HG03565 (cell line): ENCODE data around the gene SUPT7L.
A peak's percentile ranks its signal among the peaks of the same experiment; 100 is the strongest.
"Not testable (repeated sequence)": the region's sequence is repeated elsewhere in the genome, so short reads cannot be mapped to it uniquely, and the experiment has no call there.

ENCODE experiments used
- ATAC-seq: cut with Tn5 transposase; IDR thresholded peaks from one replicate; pipeline ENCODE4 v1.9.1; 2021; ENCODE audit warnings: mild to moderate bottlenecking, moderate library complexity; ENCODE audit not compliant: unreplicated experiment

SUPT7L gene

DNA sequence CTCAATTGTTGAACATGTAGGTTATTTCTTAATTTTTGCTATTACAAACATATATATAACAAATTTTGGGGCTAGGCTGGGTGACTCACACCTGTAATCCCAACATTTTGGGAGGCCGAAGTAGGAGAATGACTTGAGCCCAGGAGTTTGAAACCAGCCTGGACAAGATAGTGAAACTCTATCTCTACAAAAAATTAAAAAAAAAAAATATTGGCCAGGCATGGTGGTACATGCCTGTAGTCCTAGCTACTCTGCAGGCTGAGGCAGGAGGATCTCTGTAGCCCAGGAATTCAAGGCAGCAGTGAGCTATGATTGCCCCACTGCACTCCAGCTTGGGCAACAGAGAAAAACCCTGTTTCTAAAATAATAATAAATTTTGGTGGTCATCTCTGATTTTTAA, 23.8 kb upstream of the SUPT7L start:
- ATAC-seq = no peak

DNA sequence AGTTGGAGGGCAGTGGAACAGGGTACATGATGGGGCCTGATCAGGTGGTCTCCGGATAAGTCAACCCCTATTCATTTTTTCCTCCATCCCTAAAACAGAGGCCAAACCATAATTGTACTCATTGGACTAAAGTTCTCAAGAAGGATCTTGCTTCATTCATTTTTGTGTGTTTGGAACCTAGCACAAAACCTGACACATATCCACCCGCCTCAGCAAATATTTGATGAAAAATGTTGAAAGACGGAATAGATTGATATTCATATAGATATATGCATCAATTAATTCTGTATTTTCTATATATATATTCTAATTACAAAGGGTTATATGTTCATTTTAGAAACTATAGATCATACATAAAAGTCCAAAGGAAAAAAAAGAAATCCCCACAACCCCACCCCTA, 22.2 kb upstream of the SUPT7L start:
- no peak for ATAC-seq

- ATAC-seq = not testable (repeated sequence)
These were observed 21.6 kb upstream of the SUPT7L start for GRCh38 chr2:27685006-27685405.

- peak; percentile 59 for ATAC-seq
These were observed 20.1 kb upstream of the SUPT7L start for GRCh38 chr2:27683390-27684071.

GRCh38 chr2:27682334-27682771, 18.9 kb upstream of the SUPT7L start:
- not testable (repeated sequence) for ATAC-seq

- no peak for ATAC-seq
These were observed 18.4 kb upstream of the SUPT7L start for GRCh38 chr2:27681841-27682240.

GRCh38 chr2:27680571-27680970, 17.2 kb upstream of the SUPT7L start:
- no peak for ATAC-seq

DNA sequence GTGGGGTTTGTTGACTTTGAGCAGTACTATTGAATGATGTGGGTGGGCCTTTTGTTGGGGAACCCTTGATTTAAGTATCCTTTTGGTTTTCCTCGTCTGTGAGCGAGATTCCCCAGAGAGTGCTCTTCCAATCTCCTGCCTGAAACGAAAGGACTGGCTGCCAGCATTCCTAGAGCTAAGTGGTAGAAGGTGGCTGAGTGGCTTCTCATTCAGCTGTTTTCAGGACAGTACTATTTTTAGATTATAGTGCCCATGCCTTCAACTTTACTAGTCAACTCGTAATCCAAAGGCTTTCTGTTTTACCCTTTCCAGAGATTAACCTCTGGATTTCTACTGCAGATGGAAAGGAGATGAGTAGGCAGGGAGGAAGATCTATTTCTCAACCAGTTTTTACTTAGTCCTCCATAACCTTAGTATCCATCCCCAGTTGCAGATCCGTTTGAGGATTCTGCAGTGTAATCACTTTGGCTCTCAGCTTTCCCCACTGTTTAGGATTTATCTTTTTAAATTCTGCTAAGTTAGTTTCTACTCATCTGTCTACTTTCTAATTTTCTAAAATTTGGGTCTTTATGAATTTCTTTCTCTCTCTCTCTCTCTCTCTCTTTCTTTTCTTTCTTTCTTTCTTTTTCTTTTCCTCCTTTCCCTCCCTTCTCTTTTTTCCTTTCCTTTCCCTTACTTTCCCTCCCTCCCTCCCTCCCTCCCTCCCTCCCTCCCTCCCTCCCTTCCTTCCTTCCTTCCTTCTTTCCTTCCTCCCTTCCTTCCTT, 9.5 kb upstream of the SUPT7L start:
- ATAC-seq = no peak

- no peak for ATAC-seq
These were observed 7.8 kb upstream of the SUPT7L start for GRCh38 chr2:27671235-27671634.

DNA sequence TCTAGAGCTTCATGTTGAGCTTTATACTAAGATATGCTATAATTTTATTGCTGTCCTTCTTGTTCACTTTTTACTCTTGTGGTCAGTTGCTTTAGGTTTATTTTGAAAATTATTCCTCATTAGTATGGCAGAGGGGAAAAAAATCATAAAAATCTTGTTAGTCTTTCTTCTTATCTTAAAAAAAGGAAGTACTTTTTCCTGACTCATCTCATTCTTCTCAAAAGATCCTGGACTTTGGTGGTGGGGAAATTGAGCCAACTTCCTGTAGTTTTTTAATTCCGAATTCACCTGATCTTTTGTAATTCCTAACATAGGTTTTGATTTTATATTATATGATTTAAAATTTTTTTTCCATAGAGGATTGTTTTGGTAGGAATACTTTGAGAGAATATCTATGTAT, 4.0 kb upstream of the SUPT7L start:
- no peak for ATAC-seq

GRCh38 chr2:27664622-27665363, 1.4 kb upstream of the SUPT7L start:
- no peak for ATAC-seq

DNA sequence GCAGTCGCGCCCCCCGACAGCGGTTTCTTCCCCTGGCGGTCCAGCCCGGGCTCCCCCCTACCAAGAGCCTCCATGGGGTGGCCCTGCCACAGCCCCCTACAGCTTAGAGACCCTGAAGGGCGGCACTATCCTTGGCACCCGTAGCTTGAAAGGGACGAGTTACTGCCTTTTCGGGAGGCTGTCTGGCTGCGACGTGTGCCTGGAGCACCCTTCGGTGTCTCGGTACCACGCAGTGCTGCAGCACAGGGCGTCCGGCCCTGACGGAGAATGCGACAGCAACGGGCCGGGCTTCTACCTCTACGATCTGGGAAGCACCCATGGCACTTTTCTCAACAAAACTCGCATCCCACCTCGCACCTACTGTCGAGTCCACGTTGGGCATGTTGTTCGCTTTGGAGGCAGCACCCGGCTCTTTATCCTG, 750 bp upstream of the SUPT7L start:
- ATAC-seq = peak; percentile 13

GRCh38 chr2:27661371-27661770, 2.0 kb downstream of the SUPT7L start:
- no peak for ATAC-seq

DNA sequence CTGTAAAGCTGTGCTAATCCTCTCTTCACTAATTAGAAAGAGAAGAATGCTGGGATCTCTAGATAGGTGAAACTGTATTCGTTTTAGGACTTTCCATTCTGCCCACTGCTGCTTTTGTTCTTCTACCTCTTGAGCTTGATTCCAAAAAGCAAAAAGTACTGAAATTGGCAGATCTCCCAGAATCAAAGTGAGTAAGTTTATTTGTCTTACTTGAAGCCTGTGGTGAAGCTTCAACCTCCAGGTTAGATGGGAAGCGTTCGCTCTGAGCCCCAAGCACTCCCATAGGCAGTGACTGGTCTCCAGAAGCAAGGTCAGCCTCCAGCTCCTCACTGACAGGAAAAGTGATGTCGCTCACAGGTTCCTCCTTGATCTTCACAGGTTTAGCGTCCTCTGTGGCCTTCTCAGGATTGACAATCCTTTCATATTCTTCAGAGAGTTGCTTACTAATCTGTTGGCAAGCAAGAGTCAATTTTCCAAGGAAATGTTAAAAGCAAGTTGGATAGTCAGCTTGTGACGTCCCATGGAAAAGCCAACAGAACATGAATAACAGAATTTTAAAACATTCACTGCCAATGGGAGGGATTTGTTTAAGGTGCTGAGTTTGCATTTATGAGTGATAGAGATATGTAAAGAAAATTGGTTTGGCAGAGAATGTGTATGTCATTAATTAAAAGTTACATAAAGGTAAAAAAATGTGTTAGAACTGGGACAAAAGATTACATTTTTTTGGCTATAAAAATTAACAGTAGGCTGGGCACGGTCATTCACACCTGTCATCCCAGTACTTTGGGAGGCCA, 8.1 kb downstream of the SUPT7L start:
- no peak for ATAC-seq

DNA sequence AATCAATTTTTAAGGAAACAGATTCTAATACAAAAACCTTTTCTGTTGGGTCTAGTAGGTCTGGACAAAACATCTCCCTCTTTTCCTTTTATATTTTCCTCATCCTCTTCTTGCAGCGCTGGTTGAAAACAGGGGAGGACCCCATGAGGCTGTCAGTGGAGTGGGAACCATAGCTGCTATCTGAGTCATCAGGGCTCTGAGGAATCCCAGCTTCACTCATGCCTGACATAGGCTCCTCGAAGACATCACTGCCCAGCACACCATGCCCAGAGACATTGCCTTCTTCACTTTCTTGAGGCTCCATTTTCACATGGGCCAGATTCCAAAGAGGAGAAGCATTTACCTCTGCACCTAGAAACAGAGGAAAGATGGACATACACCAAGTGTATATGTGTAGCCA, 10.0 kb downstream of the SUPT7L start:
- no peak for ATAC-seq

DNA sequence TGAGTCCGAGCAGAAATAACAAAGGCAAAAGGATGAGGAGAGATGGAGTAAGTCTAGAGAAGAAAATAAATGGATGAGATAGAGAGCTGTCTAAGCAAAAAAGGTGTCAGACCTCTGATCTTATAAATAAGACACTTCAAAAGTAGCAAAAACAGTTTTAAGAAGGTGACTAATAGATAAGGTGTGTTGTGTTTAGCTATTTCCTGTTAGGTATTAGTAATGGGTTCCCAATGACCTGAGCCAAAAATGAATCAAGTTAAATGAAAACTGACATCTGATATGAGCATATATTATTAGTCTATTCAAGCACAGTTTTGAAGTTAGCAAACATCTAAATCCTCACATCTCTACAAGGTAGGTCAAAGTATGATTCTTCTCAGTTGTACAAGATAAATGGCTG, 10.6 kb downstream of the SUPT7L start:
- ATAC-seq = no peak

GRCh38 chr2:27652341-27652740, 11.1 kb downstream of the SUPT7L start:
- ATAC-seq = no peak

DNA sequence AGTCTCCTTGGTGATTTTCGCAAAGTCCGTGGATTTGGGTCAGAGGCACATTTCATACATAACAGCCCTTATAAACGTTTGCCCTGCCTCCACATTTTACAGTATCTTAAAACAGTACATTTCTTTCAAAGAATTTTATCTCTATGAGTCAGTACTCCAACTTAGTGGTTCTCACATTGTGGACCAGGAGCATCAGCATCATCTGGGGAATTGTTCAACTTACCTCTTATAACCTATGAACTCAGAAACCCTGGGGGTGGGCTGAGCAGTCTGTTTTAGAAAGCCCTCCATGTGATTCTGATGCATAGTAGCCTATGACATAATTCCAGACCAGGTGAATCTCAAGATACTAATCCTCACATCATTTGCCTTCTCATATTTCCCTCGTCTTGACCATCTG, 12.4 kb downstream of the SUPT7L start:
- no peak for ATAC-seq

- ATAC-seq = no peak
These were observed 15.7 kb downstream of the SUPT7L start for GRCh38 chr2:27647737-27648136.

GRCh38 chr2:27647289-27647688, 16.1 kb downstream of the SUPT7L start:
- ATAC-seq = no peak

DNA sequence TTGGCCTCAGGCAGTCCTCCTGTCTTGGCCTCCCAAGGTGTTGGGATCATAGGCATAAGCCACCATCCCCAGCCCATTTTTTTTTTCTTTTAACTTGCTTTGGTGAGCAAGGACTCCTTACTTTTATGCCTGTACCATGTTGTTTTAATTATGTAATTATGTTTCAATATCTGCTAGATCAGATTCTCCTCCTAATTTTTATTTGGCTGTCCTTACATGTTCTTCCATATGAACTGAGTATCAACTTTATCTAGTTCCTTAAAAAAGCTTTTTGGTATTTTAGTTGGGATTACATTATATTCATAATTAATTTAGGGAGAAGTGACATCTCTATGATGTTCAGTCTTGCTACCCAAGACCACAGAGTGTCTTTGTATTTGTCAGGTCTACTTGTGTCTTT, 18.2 kb downstream of the SUPT7L start:
- no peak for ATAC-seq
